Neuron (in vitro differentiated cells): Measurements from ENCODE around the gene DCAF8.
A peak's percentile ranks its signal among the peaks of the same experiment; 100 is the strongest.

ENCODE experiments used
- H2AFZ ChIP-seq: one replicate; pipeline ENCODE4 v1.6.1; 2013; ENCODE audit warnings: low read depth, mild to moderate bottlenecking, inconsistent platforms, low read length, moderate library complexity
- H3K27me3 ChIP-seq: one replicate; pipeline ENCODE4 v1.6.1; 2013; ENCODE audit warnings: low read length; ENCODE audit not compliant: insufficient read depth
- H3K36me3 ChIP-seq: one replicate; pipeline ENCODE4 v1.6.1; 2013; ENCODE audit warnings: low read length; ENCODE audit not compliant: insufficient read depth
- H3K4me1 ChIP-seq: one replicate; pipeline ENCODE4 v1.6.1; 2013; ENCODE audit warnings: low read length; ENCODE audit not compliant: insufficient read depth
- H3K4me3 ChIP-seq: 2 replicates; pipeline ENCODE4 v1.5.1; 2013; ENCODE audit warnings: mild to moderate bottlenecking, low read length, moderate library complexity
- H3K9me3 ChIP-seq: one replicate; pipeline ENCODE4 v1.6.1; 2013; ENCODE audit warnings: low read length

DCAF8 gene

DNA sequence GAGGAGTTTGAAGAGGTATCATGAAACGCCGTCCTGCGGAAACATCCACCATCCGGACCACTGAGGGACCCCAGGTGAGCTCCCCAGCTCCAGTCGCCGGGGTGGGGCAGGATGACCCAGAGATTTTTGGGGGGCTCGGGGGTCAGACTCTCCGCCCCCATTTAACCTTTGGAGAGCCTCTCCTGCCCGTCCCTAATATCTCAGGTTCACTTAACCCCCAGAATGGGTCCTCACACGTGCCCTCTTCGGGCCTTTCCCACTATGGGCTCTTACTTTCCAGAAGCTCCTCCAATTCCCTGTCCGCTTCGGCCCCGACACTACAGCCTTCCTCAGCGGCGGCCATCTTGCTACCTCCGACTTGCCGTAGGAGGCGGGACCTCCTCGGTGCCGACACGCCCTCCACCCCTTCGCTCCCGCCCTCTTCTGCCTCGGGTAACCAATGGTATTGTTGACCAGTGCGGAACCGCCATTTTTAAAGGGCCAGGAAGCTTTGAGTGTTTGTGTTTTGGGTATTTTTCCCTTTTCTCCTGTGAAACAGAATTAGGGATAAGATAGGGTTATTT, 22.5 kb upstream of the DCAF8 start, which contains the start of gene PEX19:
PEX19 (minus strand) TSS at position 352 of the 563 bp plus-strand sequence; CDS start at position 343, 9 bp downstream.
- H3K27me3 ChIP-seq, result no peaks in the 10 kb centered on the region
- H3K4me3 ChIP-seq, result peak within 1 kb of the TSS; percentile 86
- peaks cover 39% of the 10 kb centered on the region for H3K36me3 ChIP-seq
- peak within 1 kb of the TSS; percentile 54 for H2AFZ ChIP-seq
- peaks cover 14% of the 10 kb centered on the region for H3K4me1 ChIP-seq
- no peaks in the 10 kb centered on the region for H3K9me3 ChIP-seq

GRCh38 chr1:160284220-160284781, 22.0 kb upstream of the DCAF8 start:
- Histone ChIP-seq H3K9me3 (no peaks in the 10 kb centered on the region), H3K4me1 (peaks cover 14% of the 10 kb centered on the region), H3K27me3 (no peaks in the 10 kb centered on the region), H2AFZ (peak overlapping the region; percentile 54), H3K36me3 (peaks cover 39% of the 10 kb centered on the region), H3K4me3 (peak overlapping the region; percentile 86)

DNA sequence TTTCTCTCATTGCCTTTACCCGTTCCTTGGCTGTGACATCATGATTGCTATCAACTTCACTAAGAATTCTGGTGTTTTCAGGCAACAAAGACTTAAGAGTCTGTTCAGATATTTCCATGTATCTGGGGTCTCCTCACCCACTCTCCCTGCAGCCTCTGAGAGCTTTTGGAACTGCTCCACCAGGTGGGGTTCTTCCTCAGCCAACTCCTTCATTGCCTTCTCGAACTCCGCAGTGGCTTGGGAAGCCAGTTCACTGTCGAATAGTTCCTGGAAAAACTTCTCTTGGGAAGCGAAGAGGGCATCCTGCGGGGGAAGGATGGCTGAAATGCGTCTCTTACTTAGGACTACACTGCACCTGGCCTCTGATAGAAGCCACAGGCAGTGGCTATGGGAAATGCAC, 20.5 kb upstream of the DCAF8 start:
- Histone ChIP-seq H3K9me3 (no peaks in the 10 kb centered on the region), H2AFZ (no peak overlapping the region), H3K4me3 (no peak overlapping the region), H3K4me1 (peaks cover 14% of the 10 kb centered on the region), H3K36me3 (peaks cover 51% of the 10 kb centered on the region), H3K27me3 (no peaks in the 10 kb centered on the region)

DNA sequence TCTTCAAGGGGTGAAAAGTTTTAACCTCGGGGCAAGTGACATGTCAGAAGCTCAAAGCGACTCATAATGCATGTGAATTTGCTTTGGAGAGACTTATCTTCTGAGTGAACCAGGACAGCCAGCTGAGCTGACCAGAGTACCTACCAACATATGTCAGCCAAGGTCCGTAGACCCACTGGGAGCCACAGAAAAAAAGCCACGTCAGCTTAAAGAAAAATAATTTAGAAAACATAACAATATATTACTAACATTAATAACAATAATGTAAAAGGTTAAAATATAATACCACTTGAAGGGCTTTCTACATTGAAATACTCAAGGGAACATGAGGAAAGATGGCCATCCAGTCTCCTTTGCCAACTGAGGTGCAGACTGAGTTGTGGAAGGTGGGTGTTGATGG, 15.6 kb upstream of the DCAF8 start:
- Histone ChIP-seq H3K27me3 (no peaks in the 10 kb centered on the region), H2AFZ (no peak overlapping the region), H3K4me1 (no peaks in the 10 kb centered on the region), H3K36me3 (peaks cover 61% of the 10 kb centered on the region), H3K4me3 (no peak overlapping the region), H3K9me3 (no peaks in the 10 kb centered on the region)

- H3K27me3 ChIP-seq, result no peaks in the 10 kb centered on the region
- no peak overlapping the region for H3K4me3 ChIP-seq
- peaks cover 54% of the 10 kb centered on the region for H3K36me3 ChIP-seq
- H3K9me3 ChIP-seq, result no peaks in the 10 kb centered on the region
- H2AFZ ChIP-seq, result no peak overlapping the region
- no peaks in the 10 kb centered on the region for H3K4me1 ChIP-seq
These were observed 15.0 kb upstream of the DCAF8 start for GRCh38 chr1:160277330-160277729.

GRCh38 chr1:160271025-160271424, 8.7 kb upstream of the DCAF8 start:
- H3K4me3 ChIP-seq, result no peak overlapping the region
- no peak overlapping the region for H2AFZ ChIP-seq
- H3K4me1 ChIP-seq, result no peaks in the 10 kb centered on the region
- no peaks in the 10 kb centered on the region for H3K36me3 ChIP-seq
- no peaks in the 10 kb centered on the region for H3K9me3 ChIP-seq
- no peaks in the 10 kb centered on the region for H3K27me3 ChIP-seq

- Histone ChIP-seq H2AFZ (no peak overlapping the region), H3K27me3 (no peaks in the 10 kb centered on the region), H3K4me3 (no peak overlapping the region), H3K4me1 (no peaks in the 10 kb centered on the region), H3K9me3 (no peaks in the 10 kb centered on the region), H3K36me3 (no peaks in the 10 kb centered on the region)
These were observed 5.1 kb upstream of the DCAF8 start for GRCh38 chr1:160267284-160267991.

- Histone ChIP-seq H2AFZ (no peak overlapping the region), H3K27me3 (no peaks in the 10 kb centered on the region), H3K4me1 (peaks cover 13% of the 10 kb centered on the region), H3K36me3 (no peaks in the 10 kb centered on the region), H3K9me3 (no peaks in the 10 kb centered on the region), H3K4me3 (no peak overlapping the region)
These were observed 2.5 kb upstream of the DCAF8 start for GRCh38 chr1:160264795-160265307.

GRCh38 chr1:160261556-160261892, 825 bp downstream of the DCAF8 start:
- H3K4me3 ChIP-seq, result peak overlapping the region; percentile 75
- H3K4me1 ChIP-seq, result peaks cover 16% of the 10 kb centered on the region
- H2AFZ ChIP-seq, result peak overlapping the region; percentile 11
- no peaks in the 10 kb centered on the region for H3K9me3 ChIP-seq
- peaks cover 4% of the 10 kb centered on the region for H3K36me3 ChIP-seq
- H3K27me3 ChIP-seq, result no peaks in the 10 kb centered on the region

DNA sequence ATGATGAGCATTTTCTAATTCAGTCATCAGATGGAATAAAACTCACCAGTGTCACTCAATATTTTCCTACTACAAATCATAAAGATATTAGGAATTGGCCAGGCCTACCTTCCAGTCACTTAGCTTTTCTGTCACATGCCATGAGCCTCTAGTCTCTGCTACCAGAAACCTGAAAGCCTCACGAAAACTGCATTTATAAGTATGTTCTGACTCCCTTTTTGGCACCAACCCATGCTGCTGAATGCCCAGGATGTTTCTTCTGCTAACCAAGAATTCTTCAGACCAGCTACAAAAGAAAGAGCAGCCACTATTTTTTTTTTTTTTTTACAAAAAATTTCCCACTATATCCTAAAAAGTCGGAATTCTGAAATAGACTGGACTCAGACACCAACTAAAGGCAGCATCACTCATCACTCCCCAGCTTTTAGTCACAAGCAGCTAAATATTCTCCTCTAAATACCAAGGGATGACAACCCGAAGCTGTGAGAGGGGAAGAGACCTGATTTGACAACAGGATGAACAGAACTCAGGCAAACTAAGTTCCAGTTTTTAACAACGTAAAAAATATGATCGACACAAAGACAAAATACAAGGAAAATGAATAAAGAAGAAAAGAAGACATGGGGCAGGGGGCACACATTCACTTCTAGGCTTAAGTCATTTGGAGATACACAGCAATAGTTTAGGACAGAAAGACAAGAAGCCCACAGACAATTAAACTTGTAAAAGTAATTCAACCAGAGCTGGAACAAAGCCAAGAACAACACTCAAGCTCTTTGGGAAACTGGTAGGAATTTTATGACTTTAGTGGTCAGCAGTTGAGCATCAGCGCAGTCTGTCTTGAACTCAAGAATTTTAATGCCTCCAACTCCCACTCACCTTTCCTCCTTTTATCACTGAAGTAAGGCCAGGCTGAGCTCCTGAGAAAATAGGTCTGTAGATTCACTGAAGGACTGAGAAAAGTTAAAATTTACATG, 1.7 kb downstream of the DCAF8 start:
- Histone ChIP-seq H3K9me3 (no peaks in the 10 kb centered on the region), H3K4me1 (peaks cover 16% of the 10 kb centered on the region), H3K27me3 (no peaks in the 10 kb centered on the region), H3K36me3 (peaks cover 4% of the 10 kb centered on the region), H3K4me3 (peak overlapping the region; percentile 75), H2AFZ (no peak overlapping the region)

DNA sequence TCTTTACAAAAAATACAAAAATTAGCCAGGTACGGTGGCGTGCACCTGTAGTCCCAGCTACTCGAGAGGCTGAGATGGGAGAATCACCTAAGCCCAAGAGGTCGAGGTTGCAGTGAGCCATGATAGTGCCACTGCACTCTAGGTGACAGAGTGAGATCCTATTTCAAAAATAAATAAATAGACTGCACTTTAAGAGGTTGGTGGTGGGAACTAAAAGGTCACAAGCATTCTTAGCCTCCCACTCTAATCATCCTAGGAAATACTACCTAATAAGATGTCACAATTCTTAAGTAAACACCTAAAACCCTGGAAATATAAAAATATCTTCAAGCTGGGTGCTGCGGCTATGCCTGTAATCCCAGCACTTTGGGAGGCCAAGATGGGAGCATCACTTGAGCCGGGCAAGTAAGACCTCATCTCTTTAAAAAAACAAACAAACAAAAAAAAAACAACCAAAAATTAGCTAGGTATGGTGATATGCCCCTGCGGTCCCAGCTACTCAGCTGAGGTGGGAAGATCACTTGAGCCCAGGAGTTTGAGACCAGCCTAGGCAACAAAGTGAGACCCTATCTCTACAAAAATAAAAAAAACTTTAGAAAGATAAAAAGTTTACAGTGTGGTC, 4.1 kb downstream of the DCAF8 start:
- H3K4me1 ChIP-seq, result peaks cover 16% of the 10 kb centered on the region
- no peak overlapping the region for H3K4me3 ChIP-seq
- H3K36me3 ChIP-seq, result peaks cover 13% of the 10 kb centered on the region
- H3K27me3 ChIP-seq, result no peaks in the 10 kb centered on the region
- no peak overlapping the region for H2AFZ ChIP-seq
- H3K9me3 ChIP-seq, result no peaks in the 10 kb centered on the region

DNA sequence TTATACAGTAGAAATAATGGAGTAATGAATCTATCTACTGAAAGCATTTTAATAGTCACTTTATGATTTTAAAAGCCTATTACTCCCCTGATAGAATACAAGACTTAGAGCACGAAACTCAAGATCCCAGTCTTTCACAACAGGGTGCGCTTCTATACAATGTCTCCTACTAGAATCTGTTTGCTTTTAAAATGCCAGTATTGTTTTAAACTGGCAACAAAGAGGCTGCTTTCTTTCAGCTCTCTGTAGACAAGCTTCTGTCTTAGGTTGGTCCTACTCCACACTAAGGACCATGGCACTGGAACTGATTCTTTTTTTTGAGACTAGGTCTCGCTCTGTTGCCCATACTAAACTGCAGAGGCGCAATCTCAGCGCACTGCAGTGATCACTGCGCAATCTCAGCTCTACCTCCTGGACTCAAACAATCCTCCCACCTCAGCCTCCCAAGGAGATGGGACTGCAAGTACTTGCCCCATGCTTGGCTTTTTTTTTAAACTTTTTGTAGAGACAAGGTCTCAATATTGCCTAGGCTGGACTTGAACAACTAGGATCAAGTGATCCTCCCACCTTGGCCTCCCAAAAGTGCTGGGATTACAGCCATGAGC, 4.8 kb downstream of the DCAF8 start:
- Histone ChIP-seq H3K4me3 (no peak overlapping the region), H2AFZ (no peak overlapping the region), H3K36me3 (peaks cover 13% of the 10 kb centered on the region), H3K4me1 (peaks cover 16% of the 10 kb centered on the region), H3K27me3 (no peaks in the 10 kb centered on the region), H3K9me3 (no peaks in the 10 kb centered on the region)
